HCT116 (cell line): ENCODE measurements around the gene ATP5F1D. TPM values are rescaled to one million over a fixed set of nuclear protein-coding genes. Genes with fewer than 3 reads are reported as not detected.

Experiments
- ATAC-seq: fragments of 200-7000 bp; cut with Tn5 transposase; 2 replicates; pipeline ENCODE4 v1.9.1; 2020; ENCODE audit warnings: mild to moderate bottlenecking, moderate library complexity
- BruUV-seq: library from RNA; stranded (reverse); fragments of 400-500 nt; replicated peaks from 2 replicates; lab custom pipeline; 2021; lab: Mats Ljungman, UMichigan
- CTCF ChIA-PET: fragments of 300-600 bp; sonication (Branson Sonifier 250); formaldehyde crosslinking; loops from one replicate; lab custom pipeline; 2021; ENCODE audit warnings: antibody characterized with exemption; lab: Charles Lee
- POLR2A ChIA-PET: fragments of 300-600, 350-600 bp; sonication (Branson Sonifier 250); formaldehyde crosslinking; loops from one replicate; lab custom pipeline; 2021; ENCODE audit warnings: antibody characterized with exemption; lab: Charles Lee
- RAD21 ChIA-PET, 2 experiments: fragments of 300-600 bp; sonication (Branson Sonifier 250); formaldehyde crosslinking; loops; one replicate each; lab custom pipeline; 2023; ENCODE audit warnings: low total read pairs in 2 of 2; ENCODE audit not compliant: uncharacterized antibody in 2 of 2, unreplicated experiment in 2 of 2, low non-redundant PET in 1 of 2; lab: Charles Lee
- DNase-seq: peaks from one replicate; pipeline ENCODE4 v3.0.0-alpha.2; 2010; ENCODE audit warnings: low read depth, low spot score
- H2AFZ ChIP-seq: fragments of 200-600 bp; shearing (Covaris generic), sonication (generic); 2 replicates; pipeline ENCODE4 v1.6.1; 2017; ENCODE audit warnings: low read depth, mixed run types, mixed read lengths, antibody characterized with exemption, low read length; ENCODE audit not compliant: poor library complexity, severe bottlenecking
- H3K27ac ChIP-seq: 2 replicates; pipeline ENCODE4 v1.5.1; 2012; ENCODE audit warnings: low read depth, low read length
- H3K27me3 ChIP-seq: fragments of 200-600 bp; sonication (generic); 2 replicates; pipeline ENCODE4 v1.6.1; 2016; ENCODE audit warnings: mixed run types, low read length, mixed read lengths; ENCODE audit not compliant: insufficient read depth
- H3K36me3 ChIP-seq, 2 experiments: fragments of 200-500 bp in 1 of 2; fragments of 200-600 bp in 1 of 2; sonication (Bioruptor generic) in 1 of 2; sonication (generic) in 1 of 2; 2 replicates each; pipeline versions ENCODE4 v1.5.1 to v1.6.1; 2014 to 2016; ENCODE audit warnings: low read length in 2 of 2, inconsistent platforms in 1 of 2, mixed read lengths in 1 of 2, mixed run types in 1 of 2; ENCODE audit not compliant: insufficient read depth in 2 of 2, control insufficient read depth in 1 of 2
- H3K4me1 ChIP-seq, 2 experiments: fragments of 200-600 bp in 1 of 2; sonication (generic) in 1 of 2; 2 replicates each; pipeline versions ENCODE4 v1.5.1 to v1.6.1; 2012 to 2017; ENCODE audit warnings: low read length in 2 of 2, inconsistent platforms in 1 of 2, mild to moderate bottlenecking in 1 of 2, mixed read lengths in 1 of 2, mixed run types in 1 of 2, moderate library complexity in 1 of 2; ENCODE audit not compliant: insufficient read depth in 2 of 2, control insufficient read depth in 1 of 2
- H3K4me2 ChIP-seq: fragments of 200-600 bp; sonication (generic); 2 replicates; pipeline ENCODE4 v1.6.1; 2017; ENCODE audit warnings: mixed run types, low read length, mixed read lengths
- H3K4me3 ChIP-seq, 2 experiments: fragments of 200-600 bp in 1 of 2; sonication (generic) in 1 of 2; replicated peaks in 1 of 2; 2 replicates each; pipeline ENCODE4 v1.5.1; 2011 to 2016; ENCODE audit warnings: low read length in 2 of 2, control low read depth in 1 of 2, low read depth in 1 of 2, mild to moderate bottlenecking in 1 of 2, mixed read lengths in 1 of 2, mixed run types in 1 of 2
- H3K79me2 ChIP-seq: fragments of 200-600 bp; sonication (generic); 2 replicates; pipeline ENCODE4 v1.6.1; 2017; ENCODE audit warnings: mild to moderate bottlenecking, mixed run types, low read length, moderate library complexity, mixed read lengths; ENCODE audit not compliant: insufficient read depth
- H3K9ac ChIP-seq: fragments of 200-600 bp; sonication (generic); 2 replicates; pipeline ENCODE4 v1.6.1; 2016; ENCODE audit warnings: low read length, mixed read lengths
- H3K9me2 ChIP-seq: fragments of 200-600 bp; sonication (generic), shearing (Covaris generic); 2 replicates; pipeline ENCODE4 v1.6.1; 2017; ENCODE audit warnings: mixed run types, mild to moderate bottlenecking, moderate library complexity; ENCODE audit not compliant: insufficient read depth
- H3K9me3 ChIP-seq, 2 experiments: fragments of 200-500 bp in 1 of 2; fragments of 200-600 bp in 1 of 2; sonication (Bioruptor generic) in 1 of 2; sonication (generic) in 1 of 2; 2 replicates each; pipeline ENCODE4 v1.6.1; 2014 to 2017; ENCODE audit warnings: low read length in 2 of 2, mixed read lengths in 2 of 2, inconsistent platforms in 1 of 2, low read depth in 1 of 2, mild to moderate bottlenecking in 1 of 2, mixed run types in 1 of 2, moderate library complexity in 1 of 2; ENCODE audit not compliant: control insufficient read depth in 1 of 2, insufficient read depth in 1 of 2
- H4K20me1 ChIP-seq: fragments of 200-600 bp; sonication (generic), shearing (Covaris generic); 2 replicates; pipeline ENCODE4 v1.6.1; 2017; ENCODE audit warnings: mixed run types, mild to moderate bottlenecking, moderate library complexity; ENCODE audit not compliant: insufficient read depth
- CBX3 ChIP-seq: IDR thresholded peaks from 2 replicates; pipeline ENCODE4 v1.6.1; 2012; ENCODE audit warnings: low read depth
- CEBPB ChIP-seq: IDR thresholded peaks from 2 replicates; pipeline ENCODE4 v1.6.1; 2012; ENCODE audit warnings: low read depth
- CTCF ChIP-seq, 3 experiments: fragments of 200-600 bp in 1 of 3; sonication (generic) in 1 of 3; IDR thresholded peaks in 2 of 3; conservative IDR thresholded peaks in 1 of 3; 2 replicates each; pipeline ENCODE4 v1.5.1; 2012 to 2017; ENCODE audit warnings: low read depth in 2 of 3, low read length in 2 of 3, antibody characterized with exemption in 1 of 3, borderline replicate concordance in 1 of 3, control low read depth in 1 of 3, mild to moderate bottlenecking in 1 of 3, mixed read lengths in 1 of 3, mixed run types in 1 of 3, moderate library complexity in 1 of 3; ENCODE audit not compliant: insufficient read depth in 1 of 3
- EZH2phosphoT487 ChIP-seq: fragments of 200-600 bp; IDR thresholded peaks from 2 replicates; pipeline ENCODE4 v1.6.1; 2018; ENCODE audit warnings: antibody characterized with exemption, borderline replicate concordance
- FOSL1 ChIP-seq: IDR thresholded peaks from 2 replicates; pipeline ENCODE4 v1.6.1; 2012; ENCODE audit warnings: low read depth
- JUND ChIP-seq: IDR thresholded peaks from 2 replicates; pipeline ENCODE4 v1.6.1; 2012
- MAX ChIP-seq: IDR thresholded peaks from 2 replicates; pipeline ENCODE4 v1.6.1; 2012
- POLR2AphosphoS5 ChIP-seq: IDR thresholded peaks from 2 replicates; pipeline ENCODE4 v1.6.1; 2011; ENCODE audit warnings: mild to moderate bottlenecking, low read depth, low read length, moderate library complexity
- RAD21 ChIP-seq: IDR thresholded peaks from 2 replicates; pipeline ENCODE4 v1.6.1; 2012; ENCODE audit warnings: low read depth, mild to moderate bottlenecking
- SP1 ChIP-seq: IDR thresholded peaks from 2 replicates; pipeline ENCODE4 v1.6.1; 2012; ENCODE audit warnings: low read depth
- SRF ChIP-seq: IDR thresholded peaks from 2 replicates; pipeline ENCODE4 v1.6.1; 2012; ENCODE audit warnings: low read depth
- TCF7L2 ChIP-seq: IDR thresholded peaks from 2 replicates; pipeline ENCODE4 v1.7.0; 2011; ENCODE audit warnings: borderline replicate concordance, inconsistent platforms; ENCODE audit not compliant: insufficient read depth, insufficient read length; ENCODE audit errors: extremely low read depth
- YY1 ChIP-seq: IDR thresholded peaks from 2 replicates; pipeline ENCODE4 v1.6.1; 2011; ENCODE audit warnings: low read length, low read depth, moderate library complexity, mild to moderate bottlenecking; ENCODE audit not compliant: insufficient replicate concordance; ENCODE audit errors: extremely low read depth
- ZBTB33 ChIP-seq: IDR thresholded peaks from 2 replicates; pipeline ENCODE4 v1.6.1; 2011; ENCODE audit warnings: mild to moderate bottlenecking, low read length, moderate library complexity; ENCODE audit not compliant: insufficient replicate concordance; ENCODE audit errors: extremely low read depth
- ZNF274 ChIP-seq: fragments of 200-500 bp; sonication (Bioruptor generic); IDR thresholded peaks from 2 replicates; pipeline ENCODE4 v1.6.1; 2014; ENCODE audit warnings: mild to moderate bottlenecking, low read depth, low read length, inconsistent platforms
- intact Hi-C: fragments of 100-400 bp; cut with micrococcal nuclease; formaldehyde crosslinking; loops from 2 replicates; pipeline ENCODE4 v1.10.0; 2022
- total RNA-seq: library from RNA; stranded (reverse); gene quantifications from one replicate; pipeline ENCODE4 v1.2.1, GENCODE V29; 2021; ENCODE audit not compliant: unreplicated experiment

ATP5F1D gene
- total RNA-seq, 1 experiment from 2014 or later = 428 TPM

GRCh38 chr19:1252821-1253513 lies 11.4 kb downstream of the ATP5F1D start:
- ChIA-PET RAD21 (interaction anchor here (1.0 to 1.5 kb wide), 6 partner anchors 9 to 16 kb away, joined by 3 to 12 read pairs (median 6); partner anchors contain the start of gene CIRBP (in 1 of the 2)), CTCF (interaction anchor here (1.4 to 2.3 kb wide), 2 partner anchors 9 to 13 kb away, joined by 13 to 16 read pairs; no protein-coding TSS in a partner anchor), POLR2A (interaction anchor here (0.7 to 3.5 kb wide), 6 partner anchors 9 to 49 kb away, joined by 3 to 40 read pairs (median 7); partner anchors contain the start of gene CIRBP)
- TF ChIP-seq ZBTB33 (no peak), POLR2AphosphoS5 (peak; percentile 54), CBX3 (no peak), MAX (0 out of 2 replicates have a peak, but pooled peaks have one; percentile 20), CEBPB (no peak), CTCF (IDR thresholded peaks at IDR 0.05 in 2 of 3, conservative IDR thresholded peaks at IDR 0.05 in 1 of 3; ENCODE audit: borderline replicate concordance in 1 of 3, insufficient read depth in 1 of 3, low read depth in 2 of 3, low read length in 2 of 3) (no peak), EZH2phosphoT487 (no peak), SP1 (peak; percentile 26; the same call in 1 of the 2 replicates), TCF7L2 (peak; percentile 55), JUND (no peak), RAD21 (no peak), ZNF274 (no peak), SRF (no peak), FOSL1 (peak; percentile 52), YY1 (no peak)
- H3K9ac ChIP-seq = peak overlapping the region; percentile 91
- H3K9me2 ChIP-seq = no peaks in the 10 kb centered on the region
- H3K79me2 ChIP-seq = peaks cover 76% of the 10 kb centered on the region
- H3K4me3 ChIP-seq = peak overlapping the region; percentile 68 to 74
- no peak for DNase-seq
- BruUV-seq = no TSS peak
- peaks cover 20 to 72% of the 10 kb centered on the region in 2 experiments for H3K4me1 ChIP-seq
- peaks cover 28 to 54% of the 10 kb centered on the region in 2 experiments for H3K36me3 ChIP-seq
- peaks cover 3% of the 10 kb centered on the region; the same call in 1 of the 2 replicates for H4K20me1 ChIP-seq
- H3K27me3 ChIP-seq = no peaks in the 10 kb centered on the region
- no peaks in the 10 kb centered on the region for H3K9me3 ChIP-seq
- H2AFZ ChIP-seq = no peak overlapping the region
- peak; percentile 35 for ATAC-seq
- H3K4me2 ChIP-seq = peak overlapping the region; percentile 99
- intact Hi-C loops = no loop called here
- peak overlapping the region; percentile 99 for H3K27ac ChIP-seq
